Measurements from ENCODE around the gene TMUB1.

The TMUB1 gene

DNA sequence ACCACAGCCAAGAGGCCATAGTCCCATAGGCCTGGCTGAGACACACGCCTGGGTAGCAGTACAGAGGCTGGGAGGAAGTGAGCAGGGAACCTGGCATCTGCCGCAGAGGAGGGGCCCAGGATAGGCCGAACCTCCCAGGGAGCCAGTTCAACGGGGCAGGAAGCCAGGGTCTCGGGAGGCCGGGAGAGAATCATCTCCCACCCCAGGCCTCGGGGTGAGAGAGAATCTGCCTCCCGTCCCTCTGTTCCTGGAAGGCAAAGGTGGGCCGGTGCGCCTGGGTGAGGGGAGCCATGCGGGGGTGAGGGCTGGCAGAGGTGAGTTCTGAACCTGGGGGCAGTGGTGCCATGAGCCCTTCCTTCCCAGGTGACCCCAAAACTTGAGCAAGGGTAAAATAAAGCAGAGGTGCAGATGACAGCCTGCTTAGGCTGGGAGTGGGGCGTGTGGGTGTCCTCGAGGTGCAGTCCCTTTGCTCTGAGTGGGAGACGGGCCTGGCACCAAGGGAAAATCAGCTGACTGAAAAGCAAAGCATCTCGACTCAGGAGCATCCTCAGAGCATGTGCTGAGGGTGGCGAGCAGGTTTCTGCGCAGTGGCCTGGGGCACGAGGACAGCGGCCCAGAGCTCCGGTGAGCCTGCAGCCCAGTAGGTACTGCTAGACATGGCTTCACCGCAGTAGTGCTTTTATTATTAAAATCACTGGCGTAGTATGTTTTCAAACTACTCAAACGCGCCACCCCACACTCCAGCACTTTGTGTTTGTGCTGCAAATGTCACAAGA is 18.5 kb upstream of the TMUB1 start:
- DNase-seq = no peak

- DNase-seq = no peak
Observed at GRCh38 chr7:151100921-151101320, 17.6 kb upstream of the TMUB1 start.

DNA sequence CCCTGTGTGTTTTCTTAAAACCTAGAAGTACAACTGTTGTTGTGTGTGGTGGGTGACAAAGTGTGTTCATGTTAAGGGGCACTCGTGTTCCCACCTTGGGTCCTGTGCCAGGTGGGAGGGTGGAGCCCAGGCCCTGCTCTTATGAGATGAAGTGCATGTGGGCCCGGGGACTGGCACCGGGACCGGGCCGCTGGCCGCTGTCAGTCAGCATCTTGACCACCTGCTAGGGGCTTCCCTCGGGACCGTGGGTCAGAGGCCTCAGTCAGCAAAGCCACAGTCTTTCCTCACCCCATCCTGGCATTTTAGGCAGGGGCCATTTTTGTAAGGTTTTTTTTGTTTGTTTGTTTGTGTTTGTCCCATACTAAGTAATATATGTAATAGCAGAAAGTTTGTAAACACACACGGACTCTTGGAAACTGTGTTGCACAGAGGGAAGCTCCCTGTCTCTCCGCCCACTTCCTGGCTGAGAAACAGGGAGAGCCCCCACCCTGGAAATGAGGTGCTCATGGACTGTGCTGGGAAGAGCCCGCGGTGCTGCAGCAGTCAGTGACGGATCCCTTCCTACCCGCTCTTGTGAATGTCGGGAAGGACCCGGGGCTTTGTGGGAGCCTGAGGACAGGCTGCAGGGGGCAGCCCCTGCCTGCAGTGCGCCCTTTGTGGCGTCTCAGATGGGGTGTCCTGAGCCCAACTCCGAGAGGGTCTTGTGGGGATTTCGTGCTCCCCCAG is 16.4 kb upstream of the TMUB1 start:
- no peak for DNase-seq

DNA sequence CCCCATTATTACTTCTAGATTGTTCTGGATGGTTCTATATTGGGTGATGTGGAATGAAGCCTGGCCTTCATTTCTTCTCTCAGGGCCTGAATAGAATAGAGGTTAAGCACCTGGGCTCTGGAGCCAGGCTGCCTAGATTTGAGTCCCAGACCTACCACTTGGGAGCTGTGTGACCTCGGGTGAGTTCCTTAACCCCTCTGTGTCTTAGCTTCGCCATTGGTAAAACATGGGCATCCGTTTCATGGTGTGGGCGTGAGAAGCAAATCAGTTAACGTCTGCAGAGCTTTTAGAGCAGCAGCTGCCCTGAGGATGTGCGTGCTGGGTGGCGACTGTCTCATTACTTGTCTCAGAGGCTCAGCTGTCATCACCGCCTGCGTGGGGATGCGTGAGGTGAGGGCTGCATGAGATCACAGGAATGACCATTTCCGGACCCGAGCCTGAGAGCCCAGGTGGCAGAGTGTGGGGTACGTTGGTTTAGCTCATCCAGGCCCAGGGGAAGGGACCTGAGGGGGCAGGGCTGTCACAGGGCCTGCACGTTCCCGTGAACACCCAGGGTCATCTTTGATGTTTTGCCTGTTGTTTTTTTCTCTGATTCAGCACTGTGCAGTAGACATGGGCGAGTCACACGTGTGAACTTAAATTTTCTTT is 12.7 kb upstream of the TMUB1 start:
- DNase-seq = no peak

- DNase-seq = no peak
Observed at GRCh38 chr7:151095123-151095797, 12.0 kb upstream of the TMUB1 start.

DNA sequence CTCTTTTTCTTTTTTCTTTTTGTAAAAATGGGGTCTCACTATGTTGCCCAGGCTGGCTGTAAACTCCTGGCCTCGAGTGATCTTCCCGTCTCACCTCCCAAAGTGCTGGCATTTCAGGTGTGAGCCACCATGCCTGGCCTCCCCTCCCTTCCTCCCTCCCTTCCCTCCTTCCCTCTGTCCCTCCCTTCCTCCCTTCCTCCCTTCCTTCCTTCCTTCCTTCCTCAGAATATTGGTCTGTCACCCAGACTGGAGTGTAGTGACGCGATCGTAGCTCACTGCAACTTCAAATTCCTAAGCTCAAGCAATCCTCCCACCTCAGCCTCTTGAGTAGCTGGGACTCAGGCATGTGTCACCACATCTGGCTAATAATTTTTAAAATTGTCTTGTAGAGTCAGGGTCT is 11.4 kb upstream of the TMUB1 start:
- no peak for DNase-seq

DNA sequence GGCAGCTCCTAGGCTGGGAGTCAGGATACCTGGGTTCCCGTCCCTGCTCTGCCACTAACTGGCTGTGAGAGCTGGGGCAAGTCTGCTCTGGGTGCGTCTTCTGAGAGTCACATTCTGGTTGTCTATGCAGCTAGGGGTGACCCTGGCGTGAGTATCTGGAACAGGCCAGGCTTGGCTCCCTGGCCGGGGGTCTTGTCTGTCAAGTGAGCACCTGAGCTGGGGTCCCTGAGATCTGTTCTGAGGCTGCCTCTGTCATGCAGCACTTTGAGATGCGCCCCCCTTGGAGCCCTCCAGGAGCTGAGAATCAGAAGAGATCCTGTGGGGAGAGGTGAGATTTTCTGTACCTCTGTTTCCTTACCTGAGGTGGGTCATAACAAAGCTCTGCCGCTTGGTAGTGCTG is 10.5 kb upstream of the TMUB1 start:
- DNase-seq = no peak

GRCh38 chr7:151091988-151092387 is 8.7 kb upstream of the TMUB1 start:
- DNase-seq = no peak

- DNase-seq = no peak
Observed at GRCh38 chr7:151091431-151091830, 8.1 kb upstream of the TMUB1 start.

GRCh38 chr7:151091003-151091402 is 7.7 kb upstream of the TMUB1 start:
- DNase-seq = no peak

DNA sequence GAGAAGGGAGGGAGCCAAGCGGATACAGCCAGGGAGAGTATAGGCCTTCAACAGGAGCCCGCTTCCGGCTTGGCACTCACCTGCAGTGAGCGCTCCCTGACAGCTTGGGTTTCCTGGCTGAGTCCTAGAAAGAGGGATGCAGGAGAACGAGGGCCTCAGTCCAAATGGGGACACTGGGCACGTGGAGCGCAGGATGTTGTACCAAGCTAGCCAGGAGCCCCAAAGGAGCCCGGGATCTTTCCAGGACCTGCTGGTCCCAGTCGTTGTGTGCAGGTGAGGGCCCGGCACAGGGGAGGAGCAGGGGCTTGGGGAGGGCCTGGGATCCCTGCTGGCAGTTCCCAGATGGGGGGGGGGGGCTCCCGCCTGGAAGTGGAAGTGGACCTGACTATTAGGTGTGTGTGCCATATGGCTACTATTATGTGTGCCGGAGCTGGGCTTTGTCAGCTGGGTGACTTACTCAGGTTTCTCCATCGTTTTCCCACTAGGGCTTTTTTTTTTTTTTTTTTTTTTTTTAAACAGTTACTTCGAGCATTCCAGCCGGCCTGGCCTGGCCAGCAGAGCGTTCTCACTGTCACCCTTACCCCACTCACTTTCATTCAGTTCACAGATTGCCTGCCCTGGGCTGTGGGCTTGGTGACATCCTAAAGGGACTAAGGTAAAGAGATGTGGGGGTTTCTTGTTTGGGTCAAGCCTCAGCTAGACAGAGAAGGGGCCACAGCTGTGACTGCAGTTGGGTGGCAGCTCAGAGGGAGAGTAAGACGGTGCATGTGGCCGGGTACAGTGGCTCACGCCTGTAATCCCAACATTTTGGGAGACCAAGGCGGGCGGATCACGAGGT is 6.8 kb upstream of the TMUB1 start:
- no peak for DNase-seq

DNA sequence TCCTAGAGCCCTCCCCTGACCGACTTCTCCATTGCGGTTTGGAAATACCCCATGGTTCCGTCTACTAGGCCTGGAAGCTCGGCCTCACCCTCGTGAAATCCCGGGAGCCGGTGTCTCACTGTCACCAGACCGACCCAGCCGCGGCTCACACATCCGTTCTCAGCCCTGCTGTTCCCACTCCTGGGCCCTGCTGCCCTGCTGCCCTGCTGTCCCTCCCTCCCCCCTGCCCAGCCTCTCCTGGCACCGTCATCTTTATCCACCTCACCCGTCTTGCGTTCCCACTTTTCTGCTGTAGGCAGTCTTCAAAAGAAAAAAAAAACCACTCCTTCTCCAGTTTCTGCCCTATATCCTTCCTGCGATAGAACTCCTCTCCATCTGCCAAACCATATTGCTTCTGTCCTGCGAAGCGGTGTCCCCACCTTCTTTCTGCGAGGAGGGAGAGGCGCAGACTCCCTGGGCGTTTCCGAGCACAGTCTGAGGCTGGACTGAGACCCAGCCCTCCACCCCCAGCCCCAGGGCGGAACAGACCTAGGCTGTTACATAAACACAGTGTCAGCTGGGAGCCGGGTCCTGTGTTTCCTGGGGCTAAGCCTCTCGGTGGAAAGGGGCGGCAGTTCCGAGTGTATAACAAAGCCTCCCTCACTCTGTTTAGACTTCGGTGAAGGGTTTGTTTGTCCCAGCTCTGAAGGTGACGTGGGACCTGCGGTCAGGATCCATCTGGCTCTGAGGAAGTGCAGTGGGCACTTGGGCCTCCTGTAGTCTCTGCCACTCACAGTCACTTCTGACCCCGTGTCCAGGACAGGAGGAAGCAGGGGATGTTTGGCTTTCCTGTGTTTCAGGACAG is 5.8 kb upstream of the TMUB1 start:
- no peak for DNase-seq

GRCh38 chr7:151088019-151088855 is 4.9 kb upstream of the TMUB1 start:
- no peak for DNase-seq

GRCh38 chr7:151087245-151088018 is 4.1 kb upstream of the TMUB1 start:
- no peak for DNase-seq

DNA sequence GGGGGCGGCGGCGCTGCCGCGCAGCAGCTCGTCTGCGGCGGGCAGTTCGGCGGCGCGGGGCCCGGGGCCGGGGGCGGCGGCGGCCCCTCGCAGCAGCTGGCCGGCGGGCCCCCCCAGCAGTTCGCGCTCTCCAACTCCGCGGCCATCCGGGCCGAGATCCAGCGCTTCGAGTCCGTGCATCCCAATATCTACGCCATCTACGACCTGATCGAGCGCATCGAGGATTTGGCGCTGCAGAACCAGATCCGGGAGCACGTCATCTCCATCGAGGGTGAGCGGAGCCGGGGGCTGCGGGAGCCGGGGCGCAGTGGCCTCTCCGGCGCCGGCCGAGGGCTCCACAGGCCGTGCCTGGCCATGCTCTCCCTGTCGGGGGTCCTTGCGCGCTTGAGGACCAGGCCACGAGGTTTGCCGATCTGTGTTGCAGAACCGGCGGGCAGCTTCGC is 3.5 kb upstream of the TMUB1 start:
- DNase-seq = no peak

DNA sequence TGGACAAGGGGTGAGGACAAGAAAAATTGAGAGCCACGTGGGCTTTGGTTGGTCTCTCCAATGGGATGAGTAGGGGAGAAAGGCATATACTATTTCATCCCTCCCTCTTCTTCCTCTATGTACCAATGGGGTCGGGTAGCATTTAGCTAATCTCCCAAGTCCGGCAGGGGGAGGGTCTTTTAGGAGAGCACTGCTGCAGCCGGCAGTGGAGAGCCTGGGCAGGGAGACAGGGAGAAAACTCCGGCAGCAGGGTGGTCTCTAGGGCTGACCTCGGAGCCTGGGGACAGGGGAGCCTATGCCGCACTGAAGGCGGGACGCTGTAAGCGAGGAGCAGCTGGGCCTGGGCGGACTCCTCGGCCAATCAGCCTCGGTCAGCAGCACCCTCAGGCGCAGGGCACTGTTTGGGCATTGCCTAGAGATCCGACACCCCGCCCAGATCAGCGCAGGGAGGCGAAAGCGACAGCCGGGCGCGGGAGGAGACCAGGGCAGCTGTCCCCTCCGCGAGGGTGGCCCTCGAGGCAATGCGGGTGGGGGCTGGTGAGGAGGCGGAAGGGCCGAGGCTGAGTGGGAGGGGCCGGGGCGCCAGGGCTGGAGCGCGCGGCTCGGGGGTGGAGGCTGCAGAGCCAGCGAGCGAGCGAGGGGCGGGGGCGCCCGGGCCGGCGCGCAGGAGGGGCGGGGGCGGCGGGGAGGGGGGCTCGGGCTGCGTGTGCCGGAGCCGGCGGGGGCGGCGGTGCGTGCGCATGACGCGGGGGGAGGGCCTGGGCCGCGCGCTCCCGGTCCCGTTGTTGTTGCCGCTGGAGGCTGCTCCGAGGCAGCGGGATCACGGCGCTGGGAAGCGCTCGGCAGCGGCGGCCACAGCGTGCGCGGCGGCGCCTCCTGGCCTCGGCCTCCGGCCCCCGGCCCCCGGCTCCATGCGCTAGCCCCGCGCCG is 2.7 kb upstream of the TMUB1 start, which contains the start of gene AGAP3:
TSS of gene AGAP3 (plus strand) at position 785 of the 930 bp plus-strand sequence. CDS start 267 bp downstream, outside the sequence.
- peak; percentile 47 to 52 for DNase-seq

DNA sequence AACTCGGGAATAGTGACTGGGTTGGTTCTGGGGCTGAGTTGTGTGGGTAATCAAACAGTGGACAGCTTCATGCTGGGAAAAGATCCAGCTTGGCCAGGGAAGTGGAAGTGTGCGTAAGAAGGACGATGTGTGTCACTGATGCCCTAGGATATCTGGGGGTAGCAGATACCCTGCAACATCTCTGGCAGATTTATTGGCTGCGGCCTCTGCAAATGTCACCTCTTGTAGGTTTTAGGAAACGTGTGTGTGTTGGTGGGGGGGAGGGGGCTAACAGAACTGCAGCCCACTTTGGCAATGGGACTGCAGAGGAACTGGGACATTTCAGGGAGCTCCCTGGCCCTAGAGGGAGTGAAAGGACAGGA is 2.0 kb upstream of the TMUB1 start:
- DNase-seq = no peak

GRCh38 chr7:151083824-151084160 is 499 bp upstream of the TMUB1 start:
- no peak for DNase-seq

All from activated CD4-positive, alpha-beta T cell treated with anti-CD3 and anti-CD28 coated beads, Interleukin-2, amount 50 U/mL, for 4 hours (primary cell).